ENCODE results near the gene DSC1. TPM values are rescaled to one million over a fixed set of nuclear protein-coding genes. Genes with fewer than 3 reads are reported as not detected.

DSC1 gene
- total and polyA plus RNA-seq, 2 of the 13 experiments (the other 11 are each of a cell fraction or from before 2014, with no cell fraction given) = not detected

- no peak for TF ChIP-seq CERS6 (CRISPR knock-in tag; IDR thresholded peaks at IDR 0.05)
- no peak for TF ChIP-seq MZF1 (CRISPR knock-in tag; IDR thresholded peaks at IDR 0.05; ENCODE audit: borderline replicate concordance)
- no peak for TF ChIP-seq HIVEP1 (CRISPR knock-in tag; IDR thresholded peaks at IDR 0.05)
- TF ChIP-seq DDIT3 (CRISPR knock-in tag; IDR thresholded peaks at IDR 0.05) = no peak
- TF ChIP-seq PPARG (CRISPR knock-in tag; conservative IDR thresholded peaks at IDR 0.05) = no peak
- TF ChIP-seq SRF (IDR thresholded peaks at IDR 0.05; ENCODE audit: low read depth, low read length) = no peak
- TF ChIP-seq PHF20 (CRISPR knock-in tag; IDR thresholded peaks at IDR 0.05) = peak; percentile 36; the same call in 1 of the 2 replicates
- no peak for TF ChIP-seq AHR (CRISPR knock-in tag; IDR thresholded peaks at IDR 0.05)
- TF ChIP-seq MYC (CRISPR knock-in tag; IDR thresholded peaks at IDR 0.05; ENCODE audit: borderline replicate concordance) = peak; percentile 80
- 0 out of 4 replicates have a peak, but pooled peaks of 1 of the 2 experiments have one; percentile 16 for TF ChIP-seq ATF4 (CRISPR knock-in tag; IDR thresholded peaks at IDR 0.05)
- TF ChIP-seq MAZ (IDR thresholded peaks at IDR 0.05; ENCODE audit: borderline replicate concordance, low read depth, low read length) = peak; percentile 71; the same call in 1 of the 2 replicates
- TF ChIP-seq MAZ (CRISPR knock-in tag; IDR thresholded peaks at IDR 0.05; ENCODE audit: low read depth) = peak; percentile 57
- no peak for TF ChIP-seq ARID3A (IDR thresholded peaks at IDR 0.05; ENCODE audit: low read depth, low read length)
- no peak for TF ChIP-seq GABPA (IDR thresholded peaks at IDR 0.05; ENCODE audit: low read depth, low read length)
- no peak for TF ChIP-seq GABPA (CRISPR knock-in tag; IDR thresholded peaks at IDR 0.05; ENCODE audit: low read depth)
- TF ChIP-seq, protein P1, sequence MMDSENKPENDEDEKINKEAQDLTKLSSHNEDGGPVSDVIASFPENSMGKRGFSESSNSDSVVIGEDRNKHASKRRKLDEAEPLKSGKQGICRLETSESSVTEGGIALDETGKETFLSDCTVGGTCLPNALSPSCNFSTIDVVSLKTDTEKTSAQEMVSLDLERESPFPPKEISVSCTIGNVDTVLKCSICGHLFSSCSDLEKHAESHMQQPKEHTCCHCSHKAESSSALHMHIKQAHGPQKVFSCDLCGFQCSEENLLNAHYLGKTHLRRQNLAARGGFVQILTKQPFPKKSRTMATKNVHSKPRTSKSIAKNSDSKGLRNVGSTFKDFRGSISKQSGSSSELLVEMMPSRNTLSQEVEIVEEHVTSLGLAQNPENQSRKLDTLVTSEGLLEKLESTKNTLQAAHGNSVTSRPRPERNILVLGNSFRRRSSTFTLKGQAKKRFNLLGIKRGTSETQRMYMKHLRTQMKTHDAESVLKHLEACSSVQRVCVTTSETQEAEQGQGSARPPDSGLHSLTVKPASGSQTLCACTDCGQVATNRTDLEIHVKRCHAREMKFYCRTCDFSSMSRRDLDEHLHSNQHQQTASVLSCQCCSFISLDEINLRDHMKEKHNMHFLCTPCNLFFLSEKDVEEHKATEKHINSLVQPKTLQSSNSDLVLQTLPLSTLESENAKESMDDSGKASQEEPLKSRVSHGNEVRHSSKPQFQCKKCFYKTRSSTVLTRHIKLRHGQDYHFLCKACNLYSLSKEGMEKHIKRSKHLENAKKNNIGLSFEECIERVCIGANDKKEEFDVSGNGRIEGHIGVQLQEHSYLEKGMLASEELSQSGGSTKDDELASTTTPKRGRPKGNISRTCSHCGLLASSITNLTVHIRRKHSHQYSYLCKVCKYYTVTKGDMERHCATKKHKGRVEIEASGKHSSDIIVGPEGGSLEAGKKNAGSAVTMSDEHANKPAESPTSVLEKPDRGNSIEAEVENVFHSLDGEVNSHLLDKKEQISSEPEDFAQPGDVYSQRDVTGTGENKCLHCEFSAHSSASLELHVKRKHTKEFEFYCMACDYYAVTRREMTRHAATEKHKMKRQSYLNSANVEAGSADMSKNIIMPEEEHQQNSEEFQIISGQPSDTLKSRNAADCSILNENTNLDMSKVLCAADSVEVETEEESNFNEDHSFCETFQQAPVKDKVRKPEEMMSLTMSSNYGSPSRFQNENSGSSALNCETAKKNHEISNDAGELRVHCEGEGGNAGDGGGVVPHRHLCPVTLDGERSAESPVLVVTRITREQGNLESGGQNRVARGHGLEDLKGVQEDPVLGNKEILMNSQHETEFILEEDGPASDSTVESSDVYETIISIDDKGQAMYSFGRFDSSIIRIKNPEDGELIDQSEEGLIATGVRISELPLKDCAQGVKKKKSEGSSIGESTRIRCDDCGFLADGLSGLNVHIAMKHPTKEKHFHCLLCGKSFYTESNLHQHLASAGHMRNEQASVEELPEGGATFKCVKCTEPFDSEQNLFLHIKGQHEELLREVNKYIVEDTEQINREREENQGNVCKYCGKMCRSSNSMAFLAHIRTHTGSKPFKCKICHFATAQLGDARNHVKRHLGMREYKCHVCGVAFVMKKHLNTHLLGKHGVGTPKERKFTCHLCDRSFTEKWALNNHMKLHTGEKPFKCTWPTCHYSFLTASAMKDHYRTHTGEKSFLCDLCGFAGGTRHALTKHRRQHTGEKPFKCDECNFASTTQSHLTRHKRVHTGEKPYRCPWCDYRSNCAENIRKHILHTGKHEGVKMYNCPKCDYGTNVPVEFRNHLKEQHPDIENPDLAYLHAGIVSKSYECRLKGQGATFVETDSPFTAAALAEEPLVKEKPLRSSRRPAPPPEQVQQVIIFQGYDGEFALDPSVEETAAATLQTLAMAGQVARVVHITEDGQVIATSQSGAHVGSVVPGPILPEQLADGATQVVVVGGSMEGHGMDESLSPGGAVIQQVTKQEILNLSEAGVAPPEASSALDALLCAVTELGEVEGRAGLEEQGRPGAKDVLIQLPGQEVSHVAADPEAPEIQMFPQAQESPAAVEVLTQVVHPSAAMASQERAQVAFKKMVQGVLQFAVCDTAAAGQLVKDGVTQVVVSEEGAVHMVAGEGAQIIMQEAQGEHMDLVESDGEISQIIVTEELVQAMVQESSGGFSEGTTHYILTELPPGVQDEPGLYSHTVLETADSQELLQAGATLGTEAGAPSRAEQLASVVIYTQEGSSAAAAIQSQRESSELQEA (CRISPR knock-in tag; IDR thresholded peaks at IDR 0.05; ENCODE audit: not compliant biosample characterization) = no peak
- no peak for TF ChIP-seq CC2D1A (CRISPR knock-in tag; IDR thresholded peaks at IDR 0.05)
Observed at GRCh38 chr18:31101183-31102024, 61.3 kb downstream of the DSC1 start (continued).

All from HepG2 (cell line).